Chondrocyte (in vitro differentiated cells): ENCODE results near the gene JMJD6. TPM values are rescaled to one million over a fixed set of nuclear protein-coding genes. Genes with fewer than 3 reads are reported as not detected.
"Not testable (repeated sequence)": the region's sequence is repeated elsewhere in the genome, so short reads cannot be mapped to it uniquely, and the experiment has no call there.

ENCODE experiments used
- DNase-seq: peaks from one replicate; pipeline ENCODE4 v3.0.0; 2021; ENCODE audit warnings: mixed read lengths, low spot score
- H3K27ac Mint-ChIP-seq: one replicate; pipeline ENCODE4 v1.8.0; 2021; ENCODE audit warnings: mild to moderate bottlenecking, moderate library complexity, mixed read lengths; ENCODE audit not compliant: unreplicated experiment
- H3K27me3 Mint-ChIP-seq: 2 replicates; pipeline ENCODE4 v1.8.0; 2021; ENCODE audit warnings: low read depth, mixed read lengths
- H3K36me3 Mint-ChIP-seq: 2 replicates; pipeline ENCODE4 v1.8.0; 2021; ENCODE audit warnings: low read depth, mixed read lengths
- H3K4me1 Mint-ChIP-seq: 2 replicates; pipeline ENCODE4 v1.8.0; 2021; ENCODE audit warnings: low read depth, mild to moderate bottlenecking, mixed read lengths
- H3K4me3 Mint-ChIP-seq: one replicate; pipeline ENCODE4 v1.8.0; 2021; ENCODE audit warnings: mild to moderate bottlenecking, moderate library complexity, mixed read lengths; ENCODE audit not compliant: unreplicated experiment
- H3K9me3 Mint-ChIP-seq: 2 replicates; pipeline ENCODE4 v1.8.0; 2021; ENCODE audit warnings: low read depth, mixed read lengths
- total RNA-seq: library from RNA; stranded (reverse); gene quantifications from 3 replicates; pipeline ENCODE4 v1.2.1, GENCODE V29; 2021
- TF ChIP-seq, protein P1 (sequence below): fragments of 200-600 bp; sonication (generic); IDR thresholded peaks from 2 replicates; pipeline ENCODE4 v1.5.0; 2021; ENCODE audit warnings: antibody characterized with exemption, mild to moderate bottlenecking, moderate library complexity

Gene JMJD6
- total RNA-seq, 1 donor from 2014 or later: 27.2 TPM

- Mint-ChIP-seq H3K4me1 (peaks cover 48% of the 10 kb centered on the region), H3K27ac (no peak overlapping the region), H3K9me3 (no peaks in the 10 kb centered on the region), H3K36me3 (peaks cover 23% of the 10 kb centered on the region), H3K4me3 (no peak overlapping the region), H3K27me3 (no peaks in the 10 kb centered on the region)
- TF ChIP-seq, protein P1, sequence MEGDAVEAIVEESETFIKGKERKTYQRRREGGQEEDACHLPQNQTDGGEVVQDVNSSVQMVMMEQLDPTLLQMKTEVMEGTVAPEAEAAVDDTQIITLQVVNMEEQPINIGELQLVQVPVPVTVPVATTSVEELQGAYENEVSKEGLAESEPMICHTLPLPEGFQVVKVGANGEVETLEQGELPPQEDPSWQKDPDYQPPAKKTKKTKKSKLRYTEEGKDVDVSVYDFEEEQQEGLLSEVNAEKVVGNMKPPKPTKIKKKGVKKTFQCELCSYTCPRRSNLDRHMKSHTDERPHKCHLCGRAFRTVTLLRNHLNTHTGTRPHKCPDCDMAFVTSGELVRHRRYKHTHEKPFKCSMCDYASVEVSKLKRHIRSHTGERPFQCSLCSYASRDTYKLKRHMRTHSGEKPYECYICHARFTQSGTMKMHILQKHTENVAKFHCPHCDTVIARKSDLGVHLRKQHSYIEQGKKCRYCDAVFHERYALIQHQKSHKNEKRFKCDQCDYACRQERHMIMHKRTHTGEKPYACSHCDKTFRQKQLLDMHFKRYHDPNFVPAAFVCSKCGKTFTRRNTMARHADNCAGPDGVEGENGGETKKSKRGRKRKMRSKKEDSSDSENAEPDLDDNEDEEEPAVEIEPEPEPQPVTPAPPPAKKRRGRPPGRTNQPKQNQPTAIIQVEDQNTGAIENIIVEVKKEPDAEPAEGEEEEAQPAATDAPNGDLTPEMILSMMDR: no peak
- DNase-seq: no peak
These were observed 12.6 kb downstream of the JMJD6 start for GRCh38 chr17:76713765-76714164.

DNA sequence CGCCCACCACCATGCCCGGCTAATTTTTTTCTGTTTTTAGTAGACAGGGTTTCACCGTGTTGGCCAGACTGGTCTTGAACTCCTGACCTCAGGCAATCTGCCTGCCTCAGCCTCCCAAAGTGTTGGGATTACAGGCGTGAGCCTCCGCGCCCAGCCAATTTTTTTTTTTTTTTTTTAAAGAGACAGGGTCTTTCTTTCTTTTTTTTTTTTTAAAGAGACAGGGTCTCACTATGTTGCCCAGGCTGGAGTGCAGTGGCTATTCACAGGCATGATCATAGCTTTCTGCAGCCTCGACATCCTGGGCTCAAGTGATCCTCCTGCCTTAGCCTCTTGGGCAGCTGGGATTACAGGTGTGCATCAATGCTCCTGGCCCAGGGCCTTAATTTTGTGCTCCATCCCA, 14.1 kb downstream of the JMJD6 start:
- not testable (repeated sequence) for H3K9me3 Mint-ChIP-seq, DNase-seq, H3K27ac Mint-ChIP-seq, H3K27me3 Mint-ChIP-seq, H3K4me3 Mint-ChIP-seq
- Mint-ChIP-seq H3K36me3 (peaks cover 15% of the 10 kb centered on the region), H3K4me1 (peaks cover 59% of the 10 kb centered on the region)

DNA sequence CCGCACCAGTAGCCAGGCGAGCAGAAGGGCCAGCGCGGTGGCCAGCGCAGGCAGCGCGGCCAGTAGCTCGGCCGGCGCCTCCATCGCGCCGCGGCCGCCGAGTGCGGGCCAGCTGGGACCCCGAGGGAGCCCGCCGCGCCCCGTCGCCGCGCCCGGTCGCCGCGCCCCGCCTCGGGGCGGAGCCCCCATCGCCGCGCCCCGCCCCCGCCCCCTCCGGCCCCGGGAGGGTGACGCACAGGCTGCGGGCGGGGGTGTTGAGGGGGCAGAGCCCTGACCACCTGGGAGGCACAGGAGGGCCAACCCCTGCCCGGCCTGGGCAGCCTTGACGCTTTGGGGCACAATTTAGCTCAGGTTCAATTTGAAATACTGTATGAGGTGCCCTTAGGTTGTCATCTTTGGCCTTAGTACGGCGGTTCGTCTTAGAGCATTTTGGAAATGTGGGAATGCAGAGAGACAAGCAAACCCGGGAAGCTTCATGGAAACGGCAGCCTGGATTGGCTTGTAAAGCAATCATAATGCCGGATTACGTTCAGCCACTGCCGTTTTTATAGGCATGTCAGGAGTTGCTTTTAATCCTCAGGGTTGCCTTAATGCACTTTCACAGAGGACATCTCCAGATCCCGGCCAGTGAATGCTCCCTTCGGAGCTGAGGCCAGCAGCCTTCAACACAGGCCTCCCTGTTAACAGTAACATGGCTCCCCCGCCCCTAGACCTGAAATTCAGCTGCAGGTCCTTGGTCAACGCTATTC, 15.4 kb downstream of the JMJD6 start, which contains the start of gene MXRA7:
Gene MXRA7, minus strand, starts transcription at position 103 of the 749 bp plus-strand sequence. Its CDS starts 19 bp downstream, at position 84.
- no peaks in the 10 kb centered on the region for H3K9me3 Mint-ChIP-seq
- no peaks in the 10 kb centered on the region for H3K27me3 Mint-ChIP-seq
- H3K4me1 Mint-ChIP-seq: peaks cover 52% of the 10 kb centered on the region
- peaks cover 13% of the 10 kb centered on the region for H3K36me3 Mint-ChIP-seq
- H3K4me3 Mint-ChIP-seq: peak within 1 kb of the TSS; percentile 83
- no peak for DNase-seq
- H3K27ac Mint-ChIP-seq: peak within 1 kb of the TSS; percentile 97
- TF ChIP-seq, protein P1: no peak

GRCh38 chr17:76709951-76710862, 16.2 kb downstream of the JMJD6 start:
- not testable (repeated sequence) for H3K9me3 Mint-ChIP-seq, H3K27me3 Mint-ChIP-seq
- H3K4me3 Mint-ChIP-seq: peak overlapping the region; percentile 83
- H3K4me1 Mint-ChIP-seq: peaks cover 50% of the 10 kb centered on the region
- DNase-seq: peak; percentile 75
- peak overlapping the region; percentile 97 for H3K27ac Mint-ChIP-seq
- H3K36me3 Mint-ChIP-seq: peaks cover 10% of the 10 kb centered on the region

GRCh38 chr17:76709077-76709950, 17.1 kb downstream of the JMJD6 start:
- TF ChIP-seq, protein P1: no peak
- DNase-seq: peak; percentile 78
- Mint-ChIP-seq H3K9me3 (no peaks in the 10 kb centered on the region), H3K4me1 (peaks cover 52% of the 10 kb centered on the region), H3K36me3 (peaks cover 8% of the 10 kb centered on the region), H3K27ac (peak overlapping the region; percentile 97), H3K4me3 (peak overlapping the region; percentile 83), H3K27me3 (no peaks in the 10 kb centered on the region)
